PFSK-1 (cell line): ENCODE data around the gene LRGUK.

ENCODE experiments used
- FOXP2 ChIP-seq: optimal IDR thresholded peaks from 2 replicates; pipeline ENCODE3; 2011; ENCODE audit warnings: borderline replicate concordance, control low read depth, inconsistent platforms; ENCODE audit not compliant: insufficient read depth; ENCODE audit errors: extremely low read length, extremely low read depth
- REST ChIP-seq, 2 experiments: IDR thresholded peaks; 2 replicates each; pipeline versions ENCODE4 v1.6.1 to v1.8.0; 2011 to 2012; ENCODE audit warnings: low read depth in 2 of 2, low read length in 2 of 2, control low read depth in 1 of 2, inconsistent platforms in 1 of 2, mild to moderate bottlenecking in 1 of 2, moderate library complexity in 1 of 2; ENCODE audit not compliant: insufficient read depth in 1 of 2
- SIN3A ChIP-seq: IDR thresholded peaks from 2 replicates; pipeline ENCODE4 v1.6.1; 2012; ENCODE audit warnings: mild to moderate bottlenecking, low read length, moderate library complexity, borderline replicate concordance; ENCODE audit not compliant: insufficient read depth
- TAF1 ChIP-seq: IDR thresholded peaks from 2 replicates; pipeline ENCODE4 v1.6.1; 2012; ENCODE audit warnings: low read length, control low read depth, borderline replicate concordance; ENCODE audit not compliant: insufficient read depth

GRCh38 chr7:134276951-134277350 is 149.8 kb downstream of the LRGUK start:
- TF ChIP-seq SIN3A (no peak), REST (IDR thresholded peaks at IDR 0.05; ENCODE audit: insufficient read depth in 1 of 2, low read depth in 2 of 2, low read length in 2 of 2) (no peak), FOXP2 (no peak), TAF1 (no peak)
